SK-N-DZ (cell line): Measurements from ENCODE around the gene PTPRCAP.
A peak's percentile ranks its signal among the peaks of the same experiment; 100 is the strongest.
"Not testable (repeated sequence)": the region's sequence is repeated elsewhere in the genome, so short reads cannot be mapped to it uniquely, and the experiment has no call there.

Source experiments
- DNase-seq: peaks from one replicate; pipeline ENCODE4 v3.0.0-alpha.2; 2015; ENCODE audit warnings: low spot score

Gene PTPRCAP

DNA sequence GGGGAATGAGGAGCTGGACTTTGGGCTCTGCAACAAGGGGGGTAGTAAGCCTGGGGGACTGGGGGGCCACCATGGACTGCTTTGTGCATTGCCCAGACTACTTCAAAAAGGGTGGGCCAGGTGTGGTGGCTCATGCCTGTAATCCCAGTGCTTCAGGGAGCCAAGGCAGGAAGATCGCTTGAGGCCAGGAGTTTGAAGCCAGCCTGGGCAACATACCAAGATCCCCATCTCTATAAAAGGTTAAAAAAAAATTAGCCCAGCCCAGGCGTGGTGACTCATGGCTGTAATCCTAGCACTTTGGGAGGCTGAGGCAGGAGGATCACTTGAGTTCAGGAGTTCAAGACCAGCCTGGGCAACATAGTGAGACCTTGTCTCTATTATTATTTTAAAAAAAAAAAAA is 28.0 kb upstream of the PTPRCAP start:
- DNase-seq = not testable (repeated sequence)

- DNase-seq = no peak
Measured at GRCh38 chr11:67465189-67465510, 27.7 kb upstream of the PTPRCAP start.

DNA sequence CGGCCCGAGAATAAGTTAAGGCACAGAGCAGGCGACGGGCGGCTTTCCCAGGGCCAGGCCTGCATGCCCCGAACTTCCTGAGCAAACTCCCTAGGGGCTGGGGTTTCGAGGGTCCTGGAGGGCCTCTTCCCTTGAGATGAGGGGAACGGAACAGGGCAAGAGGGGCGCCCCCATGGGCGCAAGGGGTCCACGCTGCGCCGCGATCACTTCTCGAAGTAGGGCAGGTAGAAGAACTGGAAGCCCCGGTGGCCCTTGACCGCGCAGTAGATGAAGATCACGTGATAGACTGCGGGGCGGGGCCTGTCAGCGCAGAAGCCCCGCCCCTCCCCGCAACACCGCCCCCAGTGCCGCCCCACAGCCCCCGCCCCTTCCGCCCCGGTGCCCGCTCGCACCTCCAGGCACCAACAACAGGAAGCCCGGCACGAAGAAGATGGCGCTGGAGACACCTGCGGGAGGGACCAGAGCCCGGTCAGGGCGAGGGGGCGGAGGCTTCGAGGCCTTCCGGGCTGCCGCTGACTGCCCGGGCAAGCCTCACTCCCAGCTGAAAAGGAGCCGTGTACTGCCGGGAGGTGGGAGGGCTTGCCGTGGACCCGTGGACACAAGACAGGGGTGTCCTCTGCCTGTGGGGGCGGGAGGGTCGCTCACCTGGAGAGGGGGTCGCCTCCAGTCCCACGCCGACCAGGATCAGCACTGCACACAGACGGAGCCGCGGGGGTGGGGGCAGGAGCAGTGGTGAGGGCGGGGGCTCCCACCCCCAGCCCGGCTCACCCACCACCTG is 27.1 kb upstream of the PTPRCAP start:
- peak; percentile 67 for DNase-seq

DNA sequence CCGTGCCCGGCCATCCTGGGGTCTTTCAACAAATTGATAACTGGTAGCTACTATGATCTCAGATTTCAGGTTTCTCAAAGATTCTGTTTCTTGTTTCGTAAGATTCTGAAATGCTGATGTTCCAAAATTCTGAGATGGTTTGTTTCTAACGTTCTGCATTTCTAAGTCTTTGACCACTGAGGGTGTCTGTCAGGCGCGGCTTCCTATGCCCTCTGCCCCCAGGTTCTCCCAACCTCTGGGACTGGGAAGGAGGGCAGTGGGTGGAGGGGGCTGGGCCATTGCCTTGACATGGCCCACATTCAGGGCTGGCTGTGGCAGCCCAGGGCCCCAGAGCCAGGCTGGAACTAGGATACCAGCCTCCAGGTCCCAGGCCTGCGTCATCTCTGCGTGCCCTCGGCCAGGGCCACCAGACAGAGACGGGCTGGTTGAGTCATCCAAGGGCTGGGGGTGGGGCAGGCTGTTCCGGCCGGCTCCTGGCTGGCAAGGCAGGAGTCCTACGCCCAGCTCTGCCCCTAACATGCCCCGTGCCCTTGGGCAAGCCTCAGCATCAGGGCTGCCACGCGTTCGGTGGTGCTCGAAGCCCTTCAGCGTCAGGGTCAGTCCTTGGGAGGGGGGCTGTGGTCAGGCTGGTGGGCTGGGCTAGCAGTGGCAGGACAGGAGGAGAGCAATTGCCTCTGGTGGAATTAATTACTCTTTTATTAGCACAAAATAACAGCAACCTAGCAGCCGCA is 26.4 kb upstream of the PTPRCAP start:
- DNase-seq = no peak

DNA sequence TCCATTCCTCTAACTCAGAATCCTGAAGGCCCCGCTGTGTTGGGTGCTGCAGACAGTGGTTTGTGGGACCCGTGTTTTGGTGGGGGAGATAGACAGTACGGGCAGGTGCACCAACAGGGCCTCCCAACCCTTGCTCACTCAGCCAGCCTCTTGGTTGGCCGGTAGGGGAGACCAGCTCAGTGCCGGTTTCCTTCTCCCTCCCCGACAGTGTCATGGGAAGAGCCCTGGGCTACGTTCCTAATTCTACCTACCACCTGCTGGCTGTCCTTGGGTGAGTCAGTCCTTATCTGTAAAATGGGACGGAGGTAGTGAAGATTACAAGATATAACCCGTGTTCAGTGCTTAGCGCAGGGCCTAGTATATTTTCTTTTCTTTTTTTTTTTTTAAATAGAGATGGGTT is 25.7 kb upstream of the PTPRCAP start:
- no peak for DNase-seq

DNA sequence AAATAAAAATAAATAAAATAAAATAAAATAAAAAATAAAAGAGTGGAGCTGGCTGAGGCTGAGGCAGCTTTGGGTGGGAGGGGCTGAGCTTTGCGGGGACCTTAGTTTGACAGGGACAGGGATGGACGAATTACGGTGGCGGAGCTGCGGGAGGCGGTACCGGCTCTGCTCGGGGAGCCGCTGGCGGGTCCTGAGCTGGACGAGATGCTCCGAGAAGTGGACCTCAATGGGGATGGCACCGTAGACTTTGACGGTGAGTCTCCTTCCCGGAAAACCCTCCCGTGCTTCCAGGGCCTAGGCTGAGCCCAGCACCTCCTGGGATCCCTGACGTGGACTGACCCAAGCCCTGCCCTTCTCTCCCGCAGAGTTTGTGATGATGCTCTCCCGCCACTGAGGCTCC is 20.8 kb upstream of the PTPRCAP start:
- no peak for DNase-seq

DNA sequence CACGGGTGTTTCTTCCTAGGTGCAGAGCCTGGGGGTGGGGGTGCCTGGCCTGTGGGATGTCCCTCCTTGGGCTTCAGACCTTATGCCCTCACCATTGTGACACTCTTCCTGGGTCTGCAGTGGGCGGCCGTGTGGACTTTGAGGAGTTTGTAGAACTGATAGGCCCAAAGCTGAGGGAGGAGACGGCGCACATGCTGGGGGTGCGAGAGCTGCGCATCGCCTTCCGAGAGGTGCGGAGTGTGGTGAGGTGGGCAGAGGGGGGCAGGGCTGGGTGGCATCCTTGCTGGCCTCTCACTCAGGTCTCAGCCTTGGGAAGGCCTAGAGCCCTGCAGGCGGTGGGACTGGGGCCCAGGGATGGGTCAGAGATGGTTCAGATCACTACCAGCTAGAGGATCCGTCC is 20.0 kb upstream of the PTPRCAP start:
- DNase-seq = no peak

GRCh38 chr11:67456068-67456705 is 18.7 kb upstream of the PTPRCAP start:
- DNase-seq = no peak

- DNase-seq = no peak
Measured at GRCh38 chr11:67455054-67455453, 17.6 kb upstream of the PTPRCAP start, which contains the start of gene CABP4. Gene CABP4 (plus strand): TSS chr11:67455354. CDS start chr11:67455424, 70 bp downstream.

DNA sequence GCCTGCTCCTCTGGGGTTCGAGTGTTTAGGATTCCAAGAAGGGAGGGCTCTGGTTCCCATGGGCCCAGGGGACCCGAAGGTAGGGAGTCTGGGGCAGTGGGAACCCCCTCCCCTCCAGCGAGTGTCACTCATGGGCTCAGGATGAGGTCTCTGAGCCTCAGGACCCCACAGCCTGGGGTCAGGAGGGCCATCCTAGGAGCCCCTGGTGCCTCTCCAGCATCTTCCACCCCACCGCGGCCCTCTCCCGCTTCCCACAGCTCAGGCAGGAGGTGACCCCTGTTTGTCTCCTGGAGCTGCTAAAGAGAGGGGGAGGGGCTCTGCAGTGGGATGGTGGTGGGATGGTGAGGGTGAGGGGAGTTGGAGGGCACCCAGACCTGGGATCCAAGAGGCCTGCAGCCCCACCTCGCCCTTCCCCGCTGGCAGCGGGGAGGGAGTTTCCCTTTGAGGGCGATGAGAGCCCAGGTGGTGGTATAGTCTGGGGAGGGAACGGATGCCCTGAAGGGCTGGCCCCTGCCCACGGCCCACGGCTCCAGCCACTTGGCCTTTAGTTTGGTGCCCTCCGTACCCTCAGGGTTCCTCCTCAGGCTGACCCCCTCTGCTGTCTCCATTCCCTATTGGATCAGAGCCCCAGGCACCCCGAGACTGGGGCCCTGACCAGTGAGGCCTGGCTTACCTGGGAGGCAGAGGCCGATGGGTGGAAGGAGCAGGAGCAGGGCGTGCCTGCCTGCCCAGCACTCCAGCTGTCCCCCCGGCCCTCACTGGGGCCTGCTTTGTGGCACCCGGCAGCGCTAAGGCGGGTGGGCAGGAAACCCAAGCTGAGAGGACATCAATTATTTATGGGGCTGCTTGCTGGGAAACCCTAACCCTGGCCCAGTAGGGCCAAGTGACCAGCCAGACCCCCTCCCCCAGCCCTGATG is 16.6 kb upstream of the PTPRCAP start:
- DNase-seq = no peak

GRCh38 chr11:67452141-67452952 is 14.9 kb upstream of the PTPRCAP start, which contains the start of gene GPR152:
Gene GPR152 (minus strand): TSS chr11:67452729. CDS start chr11:67452724, 5 bp downstream.
- no peak for DNase-seq

- DNase-seq = no peak
Measured at GRCh38 chr11:67451658-67451976, 14.1 kb upstream of the PTPRCAP start.

DNA sequence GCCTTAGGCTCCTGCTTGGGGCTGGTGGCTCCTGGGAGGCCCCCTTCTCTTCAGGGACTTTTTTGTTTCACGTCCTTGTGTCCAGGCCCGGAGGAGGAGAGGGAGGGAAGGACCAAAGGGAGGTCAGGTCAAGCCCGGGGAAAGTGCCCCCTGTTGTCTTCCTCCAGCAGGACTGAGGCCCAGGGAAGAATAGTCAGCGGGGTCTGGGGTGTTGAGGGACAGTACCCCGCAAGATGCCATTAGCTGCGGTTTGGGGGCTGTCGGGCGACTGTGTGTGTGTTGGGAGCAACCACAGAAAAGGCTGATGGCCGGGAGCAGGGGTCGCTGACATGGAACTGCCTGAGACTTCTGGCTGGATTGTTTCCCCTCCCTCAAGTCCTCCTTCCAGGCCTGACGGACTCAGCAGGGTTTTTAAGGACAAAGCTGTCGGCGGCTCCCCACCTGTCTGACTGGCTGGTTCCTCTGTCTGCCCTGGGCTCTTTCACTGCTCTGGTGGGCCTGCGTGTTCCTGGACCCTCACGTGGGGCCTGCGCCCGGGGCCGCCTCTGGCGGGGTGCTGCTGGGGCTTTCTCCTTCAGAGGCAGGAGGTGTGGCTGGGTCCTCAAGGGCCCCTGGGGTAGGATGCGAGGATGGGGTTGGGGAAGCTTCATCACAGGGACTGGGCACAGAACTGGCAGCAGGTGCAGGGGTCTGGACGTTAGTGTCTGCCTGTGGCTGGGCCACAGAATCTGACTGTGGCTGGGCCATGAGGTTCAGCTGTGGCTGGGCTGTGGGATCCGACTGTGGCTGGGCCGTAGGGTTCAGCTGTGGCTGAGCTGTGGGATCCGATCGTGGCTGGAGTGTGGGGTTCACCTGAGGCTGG is 13.5 kb upstream of the PTPRCAP start:
- no peak for DNase-seq

DNA sequence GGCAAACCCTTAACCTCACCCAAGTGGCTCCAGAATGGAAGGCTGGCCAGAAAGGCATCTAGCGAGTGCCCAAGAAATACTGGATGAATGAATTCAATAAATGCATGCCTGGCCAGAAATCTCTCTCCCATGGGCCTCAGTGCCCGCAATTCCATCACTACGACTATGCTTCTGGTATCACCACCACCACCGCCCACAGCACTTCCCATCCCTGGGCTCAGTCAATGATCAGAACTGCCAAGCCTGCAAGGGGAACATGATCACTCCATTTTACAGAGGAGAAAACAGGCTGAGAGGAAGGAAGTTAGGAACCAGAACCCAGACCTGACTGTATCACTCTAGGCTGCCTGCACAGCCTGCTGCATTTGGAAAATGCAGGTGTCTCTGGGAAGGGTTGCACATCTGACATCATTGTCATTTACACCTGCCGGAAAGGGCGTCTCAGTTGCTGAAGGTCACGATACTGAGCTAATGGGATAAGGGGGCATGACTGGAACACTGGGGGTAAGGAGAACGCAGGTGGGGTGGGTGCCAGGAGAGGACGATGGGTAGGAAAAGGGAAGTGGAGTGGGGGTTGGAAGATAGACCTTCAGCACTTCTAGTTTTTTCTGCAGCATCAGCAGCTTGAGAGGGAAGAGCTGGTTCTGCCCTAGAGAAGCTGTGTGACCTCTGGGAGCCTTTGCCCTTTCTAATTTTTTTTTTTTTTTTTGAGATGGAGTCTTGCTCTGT is 11.8 kb upstream of the PTPRCAP start:
- DNase-seq = no peak

- DNase-seq = no peak
Measured at GRCh38 chr11:67448220-67448609, 10.7 kb upstream of the PTPRCAP start.

DNA sequence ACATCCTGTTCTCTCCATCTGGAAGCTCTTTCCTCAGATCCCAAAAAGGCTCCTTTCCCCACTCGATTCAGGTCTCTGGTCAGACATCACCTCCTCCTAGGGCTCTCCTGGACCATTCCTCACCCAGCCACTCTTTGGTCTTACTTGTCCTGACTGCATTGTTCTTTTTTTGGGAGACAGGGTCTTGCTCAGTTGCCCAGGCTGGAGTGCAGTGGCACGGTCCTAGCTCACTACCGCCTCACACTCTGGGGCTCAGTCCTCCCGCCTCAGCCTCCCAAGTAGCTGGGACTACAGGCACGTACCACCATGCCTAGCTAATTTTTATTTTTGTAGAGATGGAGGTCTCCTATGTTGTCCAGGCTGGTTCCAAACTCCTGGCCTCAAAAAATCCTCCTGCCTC is 8.0 kb upstream of the PTPRCAP start:
- no peak for DNase-seq

DNA sequence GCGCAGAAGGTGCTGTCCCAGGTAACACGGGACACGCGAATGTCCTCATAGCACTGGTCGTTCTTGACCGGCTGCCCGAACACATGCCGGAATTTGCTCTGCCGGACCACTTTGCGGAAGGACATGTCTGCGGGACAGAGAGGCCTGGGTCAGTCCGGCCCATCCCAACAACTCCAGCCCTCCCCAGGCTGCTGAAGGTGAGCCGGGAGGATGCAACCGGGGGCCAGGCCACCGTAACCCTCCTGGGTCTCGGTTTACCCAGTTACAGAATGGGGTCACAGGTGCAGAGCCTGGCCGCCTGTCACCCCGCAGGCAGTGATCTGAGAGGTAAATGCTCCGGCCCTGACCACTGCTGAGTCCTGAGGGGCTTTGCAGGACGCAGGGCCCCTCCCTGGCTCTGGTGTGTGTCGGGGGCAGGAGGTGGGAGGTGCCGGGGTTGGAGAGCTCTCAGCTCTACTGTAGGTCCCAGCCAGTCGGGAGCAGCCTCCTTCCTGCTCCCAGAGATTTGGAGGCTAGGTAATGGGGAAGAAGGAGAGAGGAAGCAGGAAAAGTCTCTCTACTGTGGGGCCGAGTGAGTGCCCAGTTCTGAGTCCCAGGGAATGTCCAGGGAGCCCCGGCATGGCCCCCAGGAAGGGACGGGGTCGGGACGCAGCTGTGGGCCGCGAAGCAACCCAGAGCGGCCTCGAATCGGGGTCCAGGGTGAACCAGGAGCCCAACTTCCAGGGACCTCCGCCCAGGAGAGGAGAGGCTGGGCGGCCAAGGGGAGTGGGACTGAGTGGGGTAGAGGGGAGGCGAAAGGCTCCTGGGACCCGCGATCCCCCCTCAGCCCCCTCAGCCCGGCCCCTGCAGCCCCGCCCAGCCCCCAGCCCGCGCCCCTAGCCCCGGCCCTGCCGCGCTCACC is 5.3 kb upstream of the PTPRCAP start:
- no peak for DNase-seq

DNA sequence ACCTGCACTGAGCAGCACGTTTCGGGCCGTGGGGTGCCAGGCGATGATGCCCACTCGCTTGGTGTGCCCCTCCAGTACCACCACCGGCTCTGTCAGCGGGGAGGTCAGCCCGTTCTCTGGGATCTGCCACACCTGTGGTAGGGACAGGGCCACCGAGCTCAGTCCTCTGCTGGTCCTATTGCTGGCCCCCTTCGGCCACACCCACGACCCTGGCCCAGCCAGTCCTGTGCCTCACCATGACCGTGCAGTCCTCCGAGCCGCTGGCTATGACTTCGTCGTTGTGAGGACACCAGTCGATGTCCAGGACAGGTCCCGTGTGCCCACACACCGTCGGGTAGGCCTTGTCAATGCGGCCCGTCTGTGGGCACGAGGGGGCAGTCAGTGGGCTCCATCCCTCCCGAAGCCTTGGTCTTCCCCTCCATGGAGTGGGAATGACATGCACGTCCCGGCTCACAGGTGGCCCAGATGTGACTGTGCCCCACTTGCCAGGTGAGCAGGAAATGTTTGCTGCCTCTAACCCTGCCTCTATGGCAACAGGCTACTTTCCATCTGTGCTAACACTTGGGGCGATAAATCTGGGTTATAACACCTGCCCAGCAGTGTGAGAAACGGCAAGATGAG is 4.4 kb upstream of the PTPRCAP start:
- DNase-seq = no peak
